ENCODE data around the gene THSD7A. TPM values are rescaled to one million over a fixed set of nuclear protein-coding genes. Genes with fewer than 3 reads are reported as not detected.

Gene THSD7A
- total RNA-seq, 1 donor from 2014 or later = 8.0 TPM

DNA sequence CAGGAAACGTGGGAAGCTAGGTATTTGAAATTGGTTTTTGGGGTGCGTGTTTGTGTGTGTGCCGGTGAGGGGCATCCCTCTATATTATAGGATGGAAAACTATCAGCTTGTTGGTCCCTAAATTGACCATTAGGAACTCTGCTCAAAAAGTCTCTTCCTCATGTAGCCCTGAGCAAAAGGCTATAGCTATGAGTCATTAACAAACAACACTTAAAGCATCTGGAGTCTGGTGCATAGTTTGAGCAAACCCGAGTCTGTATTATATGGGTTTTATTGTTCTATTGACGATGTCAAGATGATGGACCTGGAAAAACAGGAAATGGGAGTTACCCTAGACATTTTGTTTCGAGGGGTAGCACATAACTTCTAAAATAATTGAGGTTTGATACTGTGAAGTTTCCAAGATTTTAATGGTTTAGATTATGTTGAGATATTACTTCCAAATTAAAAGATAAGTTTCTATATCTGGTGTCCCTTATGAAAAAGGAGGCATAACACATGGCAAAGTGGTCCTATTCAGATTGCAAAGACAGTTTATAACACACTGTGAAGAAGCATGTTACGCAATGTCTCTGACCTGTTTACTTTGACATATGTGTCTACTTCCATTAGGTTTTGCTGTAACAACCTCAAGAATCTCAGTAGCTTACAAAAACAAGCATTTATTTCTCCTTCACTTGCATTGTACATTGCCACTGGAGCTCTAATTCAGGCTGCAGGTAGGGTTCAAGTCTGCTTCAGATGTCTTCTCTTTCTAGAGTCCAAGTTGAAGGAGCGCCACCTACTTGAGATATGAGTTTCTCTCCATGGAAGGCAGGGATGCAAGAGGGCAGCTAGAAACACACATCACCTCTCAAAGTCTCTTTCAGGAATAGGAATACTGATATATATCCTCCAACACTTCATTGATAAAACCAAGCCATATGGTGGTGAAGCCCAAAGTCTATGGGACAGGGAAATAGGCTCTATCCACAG, 500.6 kb downstream of the THSD7A start:
- TF ChIP-seq, protein P1, sequence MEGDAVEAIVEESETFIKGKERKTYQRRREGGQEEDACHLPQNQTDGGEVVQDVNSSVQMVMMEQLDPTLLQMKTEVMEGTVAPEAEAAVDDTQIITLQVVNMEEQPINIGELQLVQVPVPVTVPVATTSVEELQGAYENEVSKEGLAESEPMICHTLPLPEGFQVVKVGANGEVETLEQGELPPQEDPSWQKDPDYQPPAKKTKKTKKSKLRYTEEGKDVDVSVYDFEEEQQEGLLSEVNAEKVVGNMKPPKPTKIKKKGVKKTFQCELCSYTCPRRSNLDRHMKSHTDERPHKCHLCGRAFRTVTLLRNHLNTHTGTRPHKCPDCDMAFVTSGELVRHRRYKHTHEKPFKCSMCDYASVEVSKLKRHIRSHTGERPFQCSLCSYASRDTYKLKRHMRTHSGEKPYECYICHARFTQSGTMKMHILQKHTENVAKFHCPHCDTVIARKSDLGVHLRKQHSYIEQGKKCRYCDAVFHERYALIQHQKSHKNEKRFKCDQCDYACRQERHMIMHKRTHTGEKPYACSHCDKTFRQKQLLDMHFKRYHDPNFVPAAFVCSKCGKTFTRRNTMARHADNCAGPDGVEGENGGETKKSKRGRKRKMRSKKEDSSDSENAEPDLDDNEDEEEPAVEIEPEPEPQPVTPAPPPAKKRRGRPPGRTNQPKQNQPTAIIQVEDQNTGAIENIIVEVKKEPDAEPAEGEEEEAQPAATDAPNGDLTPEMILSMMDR (IDR thresholded peaks at IDR 0.05) = no peak
- Histone ChIP-seq H3K9me3 (no peaks in the 10 kb centered on the region), H3K36me3 (no peaks in the 10 kb centered on the region), H3K27me3 (no peaks in the 10 kb centered on the region), H3K4me3 (no peak overlapping the region), H3K27ac (no peak overlapping the region), H3K4me1 (no peaks in the 10 kb centered on the region)
- ATAC-seq = no peak
- DNase-seq = no peak
- intact Hi-C loops (cut with DNase I) = no loop called here

GRCh38 chr7:11330717-11331116, 501.3 kb downstream of the THSD7A start:
- H3K4me3 ChIP-seq = no peak overlapping the region
- H3K36me3 ChIP-seq = no peaks in the 10 kb centered on the region
- H3K27ac ChIP-seq = no peak overlapping the region
- TF ChIP-seq, protein P1 (IDR thresholded peaks at IDR 0.05) = no peak
- no peaks in the 10 kb centered on the region for H3K4me1 ChIP-seq
- DNase-seq = no peak
- H3K27me3 ChIP-seq = no peaks in the 10 kb centered on the region
- ATAC-seq = no peak
- no peaks in the 10 kb centered on the region for H3K9me3 ChIP-seq
- intact Hi-C loops (cut with DNase I) = no loop called here

DNA sequence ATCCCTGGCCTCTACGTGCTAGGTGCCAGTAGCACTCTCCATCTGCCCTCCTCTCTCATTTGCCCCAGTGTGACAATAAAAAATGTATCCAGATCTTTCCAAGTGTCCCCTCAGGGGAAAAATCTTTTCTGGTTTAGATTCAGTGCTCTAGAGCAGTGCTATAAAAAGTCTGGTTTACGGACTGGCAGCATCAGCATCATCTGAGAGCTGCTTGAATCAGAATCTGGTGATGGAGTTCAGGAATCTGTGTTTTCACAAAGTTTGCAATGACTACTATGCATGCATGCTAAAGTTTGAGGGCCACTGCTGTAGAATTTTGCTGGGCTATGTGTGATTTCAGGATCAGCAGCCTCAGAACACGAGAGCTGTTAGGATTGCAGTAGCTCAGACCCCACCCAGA, 501.8 kb downstream of the THSD7A start:
- intact Hi-C loops (cut with DNase I) = no loop called here
- TF ChIP-seq, protein P1 (IDR thresholded peaks at IDR 0.05) = no peak
- ATAC-seq (no peak), DNase-seq (no peak)
- no peaks in the 10 kb centered on the region for H3K9me3 ChIP-seq
- no peak overlapping the region for H3K27ac ChIP-seq
- no peaks in the 10 kb centered on the region for H3K4me1 ChIP-seq
- no peaks in the 10 kb centered on the region for H3K27me3 ChIP-seq
- H3K36me3 ChIP-seq = no peaks in the 10 kb centered on the region
- no peak overlapping the region for H3K4me3 ChIP-seq

DNA sequence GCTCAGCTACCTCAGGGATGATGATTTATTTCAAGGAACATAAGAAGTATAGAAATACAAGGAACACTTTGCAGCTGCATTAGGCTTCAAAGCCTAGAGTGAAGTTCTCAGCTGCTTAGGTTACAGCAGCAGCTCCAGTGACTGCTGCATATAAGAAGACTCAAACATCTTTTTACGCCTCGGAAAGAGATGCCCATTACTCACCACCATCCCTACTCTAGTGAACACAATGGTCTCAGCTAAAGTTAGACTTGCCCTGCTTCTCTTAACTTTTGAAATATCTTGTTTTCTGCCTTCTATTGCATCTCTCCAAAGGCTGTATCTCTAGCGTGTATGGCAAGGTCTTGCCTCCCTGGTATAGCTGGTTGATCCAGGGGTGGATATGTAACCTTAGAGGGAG, 502.4 kb downstream of the THSD7A start:
- intact Hi-C loops (cut with DNase I) = no loop called here
- no peak for ATAC-seq
- no peaks in the 10 kb centered on the region for H3K36me3 ChIP-seq

GRCh38 chr7:11328309-11328708, 503.7 kb downstream of the THSD7A start:
- Histone ChIP-seq H3K36me3 (no peaks in the 10 kb centered on the region), H3K9me3 (no peaks in the 10 kb centered on the region), H3K4me3 (no peak overlapping the region), H3K4me1 (no peaks in the 10 kb centered on the region), H3K27ac (no peak overlapping the region), H3K27me3 (no peaks in the 10 kb centered on the region)
- TF ChIP-seq, protein P1 (IDR thresholded peaks at IDR 0.05) = no peak
- DNase-seq (no peak), ATAC-seq (no peak)
- intact Hi-C loops (cut with DNase I) = no loop called here

More for the DNA sequence above, 502.4 kb downstream of the THSD7A start:
- no peak for DNase-seq
- Histone ChIP-seq H3K4me3 (no peak overlapping the region), H3K4me1 (no peaks in the 10 kb centered on the region), H3K27ac (no peak overlapping the region), H3K9me3 (no peaks in the 10 kb centered on the region), H3K27me3 (no peaks in the 10 kb centered on the region)
- TF ChIP-seq, protein P1 (IDR thresholded peaks at IDR 0.05) = no peak
